GM23338 (cell line): Measurements from ENCODE around the gene CCNF. TPM values are rescaled to one million over a fixed set of nuclear protein-coding genes. Genes with fewer than 3 reads are reported as not detected.

Source experiments
- ATAC-seq: fragments of 200-7000 bp; cut with Tn5 transposase; 3 replicates; pipeline ENCODE4 v1.9.1; 2020
- DNase-seq: peaks from one replicate; pipeline ENCODE4 v3.0.0-alpha.2; 2015; ENCODE audit warnings: low spot score
- H2AFZ ChIP-seq: fragments of 200-600 bp; sonication (generic); 2 replicates; pipeline ENCODE4 v1.8.0; 2016; ENCODE audit warnings: antibody characterized with exemption, mild to moderate bottlenecking, moderate library complexity
- H3F3A ChIP-seq: fragments of 200-600 bp; sonication (generic); replicated peaks from 2 replicates; pipeline ENCODE4 v1.8.0; 2017; ENCODE audit warnings: antibody characterized with exemption, mixed run types, low read depth
- H3K27ac ChIP-seq: fragments of 200-600 bp; sonication (generic); 2 replicates; pipeline ENCODE4 v1.6.1; 2016; ENCODE audit warnings: low read depth
- H3K27me3 ChIP-seq: fragments of 200-600 bp; sonication (generic); 2 replicates; pipeline ENCODE4 v1.8.0; 2016; ENCODE audit warnings: mild to moderate bottlenecking, mixed run types, moderate library complexity; ENCODE audit not compliant: insufficient read depth
- H3K36me3 ChIP-seq: fragments of 200-600 bp; sonication (generic); 2 replicates; pipeline ENCODE4 v1.8.0; 2016; ENCODE audit warnings: mild to moderate bottlenecking; ENCODE audit not compliant: insufficient read depth
- H3K4me1 ChIP-seq: fragments of 200-600 bp; sonication (generic); 2 replicates; pipeline ENCODE4 v1.8.0; 2016; ENCODE audit warnings: mild to moderate bottlenecking, moderate library complexity; ENCODE audit not compliant: insufficient read depth
- H3K4me2 ChIP-seq: fragments of 200-600 bp; sonication (generic); 2 replicates; pipeline ENCODE4 v1.7.1; 2017; ENCODE audit warnings: mixed run types
- H3K4me3 ChIP-seq: fragments of 200-600 bp; sonication (generic); 2 replicates; pipeline ENCODE4 v1.6.1; 2016; ENCODE audit warnings: mixed run types
- H3K79me2 ChIP-seq: fragments of 200-600 bp; sonication (generic); replicated peaks from 2 replicates; pipeline ENCODE4 v1.8.0; 2017; ENCODE audit warnings: mild to moderate bottlenecking; ENCODE audit not compliant: insufficient read depth
- H3K9me2 ChIP-seq: fragments of 200-600 bp; sonication (generic); 2 replicates; pipeline ENCODE4 v1.8.0; 2017; ENCODE audit not compliant: insufficient read depth
- H4K20me1 ChIP-seq: fragments of 200-600 bp; sonication (generic); replicated peaks from 2 replicates; pipeline ENCODE4 v1.8.0; 2017; ENCODE audit warnings: mild to moderate bottlenecking; ENCODE audit not compliant: insufficient read depth
- H3K27ac Mint-ChIP-seq: 2 replicates; pipeline ENCODE4 v1.8.0; 2020; ENCODE audit warnings: inconsistent platforms, mild to moderate bottlenecking, moderate library complexity, mixed read lengths
- H3K27me3 Mint-ChIP-seq: 3 replicates; pipeline ENCODE4 v1.8.0; 2022; ENCODE audit warnings: low read depth, mild to moderate bottlenecking, moderate library complexity, mixed read lengths, inconsistent platforms; ENCODE audit not compliant: insufficient read depth, poor library complexity
- H3K36me3 Mint-ChIP-seq: 3 replicates; pipeline ENCODE4 v1.8.0; 2021; ENCODE audit warnings: low read depth, mild to moderate bottlenecking, inconsistent platforms, moderate library complexity, mixed read lengths
- H3K4me1 Mint-ChIP-seq: 3 replicates; pipeline ENCODE4 v1.8.0; 2020; ENCODE audit warnings: mild to moderate bottlenecking, inconsistent platforms, mixed read lengths
- H3K4me3 Mint-ChIP-seq: 3 replicates; pipeline ENCODE4 v1.8.0; 2021; ENCODE audit warnings: moderate library complexity, mild to moderate bottlenecking, inconsistent platforms, mixed read lengths
- H3K9me3 Mint-ChIP-seq: 3 replicates; pipeline ENCODE4 v1.8.0; 2020; ENCODE audit warnings: moderate library complexity, mild to moderate bottlenecking, inconsistent platforms, mixed read lengths
- CREB1 ChIP-seq: fragments of 250-450 bp; sonication (Bioruptor Pico); IDR thresholded peaks from 2 replicates; pipeline ENCODE4 v1.5.0; 2020; ENCODE audit warnings: low read depth, mild to moderate bottlenecking, moderate library complexity
- CTCF ChIP-seq, 2 experiments: fragments of 200-600 bp in 1 of 2; sonication (generic) in 1 of 2; conservative IDR thresholded peaks; 2 replicates each; pipeline versions ENCODE4 v1.5.1 to v1.6.1; 2016 to 2017; ENCODE audit warnings: antibody characterized with exemption in 2 of 2, low read depth in 2 of 2, mild to moderate bottlenecking in 2 of 2, moderate library complexity in 1 of 2
- ETS1 ChIP-seq: IDR thresholded peaks from 2 replicates; pipeline ENCODE4 v1.6.1; 2016; ENCODE audit warnings: antibody characterized with exemption
- EZH2 ChIP-seq: fragments of 200-600 bp; sonication (generic); IDR thresholded peaks from one replicate; pipeline ENCODE4 v1.8.0; 2017; ENCODE audit warnings: antibody characterized with exemption, mild to moderate bottlenecking, low read depth; ENCODE audit not compliant: unreplicated experiment
- EZH2phosphoT487 ChIP-seq: fragments of 200-600 bp; sonication (generic); IDR thresholded peaks from one replicate; pipeline ENCODE4 v1.8.1; 2018; ENCODE audit warnings: antibody characterized with exemption; ENCODE audit not compliant: unreplicated experiment
- JUNB ChIP-seq: IDR thresholded peaks from one replicate; pipeline ENCODE4 v1.6.1; 2016; ENCODE audit warnings: antibody characterized with exemption; ENCODE audit not compliant: unreplicated experiment
- NANOG ChIP-seq: IDR thresholded peaks from 2 replicates; pipeline ENCODE4 v1.6.1; 2016; ENCODE audit warnings: antibody characterized with exemption, borderline replicate concordance
- POLR2AphosphoS5 ChIP-seq: IDR thresholded peaks from 2 replicates; pipeline ENCODE4 v1.6.1; 2016; ENCODE audit warnings: antibody characterized with exemption, low read depth
- REST ChIP-seq: IDR thresholded peaks from one replicate; pipeline ENCODE4 v1.6.1; 2018; ENCODE audit warnings: antibody characterized with exemption; ENCODE audit not compliant: unreplicated experiment
- STAT1 ChIP-seq: IDR thresholded peaks from one replicate; pipeline ENCODE4 v1.6.1; 2016; ENCODE audit warnings: antibody characterized with exemption; ENCODE audit not compliant: unreplicated experiment
- ZNF114 ChIP-seq: fragments of 250-450 bp; sonication (Bioruptor Pico); IDR thresholded peaks from 2 replicates; pipeline ENCODE4 v1.5.0; 2020; ENCODE audit warnings: mild to moderate bottlenecking, moderate library complexity
- ZNF331 ChIP-seq: fragments of 250-450 bp; sonication (Bioruptor Pico); IDR thresholded peaks from 2 replicates; pipeline ENCODE4 v1.5.0; 2020; ENCODE audit warnings: low read depth, mild to moderate bottlenecking, moderate library complexity
- polyA plus RNA-seq: library from polyadenylated mRNA; unstranded; fragments of >200 nt; fragmentation: Nextera tagmentation; extraction: Ambion mirVana; gene quantifications from 2 replicates; pipeline ENCODE4 v1.2.1, GENCODE V29; 2016
- total RNA-seq: library from RNA; depleted of rRNA; stranded (reverse); fragments of >200 nt; shearing (Covaris generic); gene quantifications from 2 replicates; pipeline ENCODE4 v1.2.3, GENCODE V29; 2014

CCNF gene
- total and polyA plus RNA-seq, 2 experiments from 2014 or later, result 21.2 to 54.2 TPM

- TF ChIP-seq REST (no peak), CREB1 (no peak), ZNF114 (CRISPR knock-in tag) (no peak), EZH2 (no peak), EZH2phosphoT487 (no peak), STAT1 (no peak), NANOG (no peak), JUNB (no peak), ETS1 (no peak), ZNF331 (no peak), CTCF (conservative IDR thresholded peaks at IDR 0.05; ENCODE audit: low read depth in 2 of 2) (no peak), POLR2AphosphoS5 (no peak)
Observed at GRCh38 chr16:2462031-2462866, 33.0 kb downstream of the CCNF start (continued).

GRCh38 chr16:2464333-2464732 is 35.1 kb downstream of the CCNF start:
- H3K36me3 Mint-ChIP-seq, result peaks cover 10% of the 10 kb centered on the region
- Histone ChIP-seq H3F3A (peaks cover 24% of the 10 kb centered on the region), H2AFZ (no peak overlapping the region), H3K36me3 (no peaks in the 10 kb centered on the region), H3K4me2 (no peak overlapping the region), H3K9me2 (no peaks in the 10 kb centered on the region), H4K20me1 (no peaks in the 10 kb centered on the region; the same call in 1 of the 2 replicates), H3K4me1 (peaks cover 14% of the 10 kb centered on the region), H3K4me3 (no peak overlapping the region), H3K27ac (no peak overlapping the region), H3K27me3 (peaks cover 14% of the 10 kb centered on the region), H3K79me2 (peaks cover 12% of the 10 kb centered on the region)
- no peak for ATAC-seq
- H3K27ac Mint-ChIP-seq, result no peak overlapping the region
- H3K4me1 Mint-ChIP-seq, result peaks cover 6% of the 10 kb centered on the region
- no peaks in the 10 kb centered on the region for H3K9me3 Mint-ChIP-seq
- DNase-seq, result no peak
- H3K27me3 Mint-ChIP-seq, result peaks cover 22% of the 10 kb centered on the region
- no peak overlapping the region for H3K4me3 Mint-ChIP-seq
- TF ChIP-seq ZNF114 (CRISPR knock-in tag), result no peak
- TF ChIP-seq ZNF331, result no peak
- TF ChIP-seq CTCF (conservative IDR thresholded peaks at IDR 0.05; ENCODE audit: low read depth in 2 of 2), result no peak
- TF ChIP-seq REST, result no peak
- no peak for TF ChIP-seq NANOG
